CD14-positive monocyte (primary cell): ENCODE measurements around the gene SUSD2. TPM values are rescaled to one million over a fixed set of nuclear protein-coding genes. Genes with fewer than 3 reads are reported as not detected.

Experiments used
- DNase-seq, 3 donors: peaks; one replicate each; pipeline ENCODE4 v3.0.0-alpha.2; 2011 to 2022
- H2AFZ ChIP-seq: 2 replicates; pipeline ENCODE4 v1.6.0; 2012; ENCODE audit warnings: mild to moderate bottlenecking, low read depth, low read length, inconsistent platforms; ENCODE audit not compliant: insufficient read depth, poor library complexity, severe bottlenecking
- H3K27ac ChIP-seq, 2 donors: 1 replicate in 1 of 2; 2 replicates in 1 of 2; pipeline ENCODE4 v1.5.1; 2012 to 2013; ENCODE audit warnings: low read length in 2 of 2, control low read depth in 1 of 2, inconsistent platforms in 1 of 2, low read depth in 1 of 2, mild to moderate bottlenecking in 1 of 2
- H3K27me3 ChIP-seq, 2 donors: one replicate each; pipeline versions ENCODE4 v1.6.0 to v1.6.1; 2011 to 2013; ENCODE audit warnings: low read length in 2 of 2; ENCODE audit not compliant: control insufficient read depth in 2 of 2, insufficient read depth in 2 of 2
- H3K36me3 ChIP-seq, 2 donors: replicated peaks in 1 of 2; 1 replicate in 1 of 2; 2 replicates in 1 of 2; pipeline versions ENCODE4 v1.5.1 to v1.6.1; 2012 to 2013; ENCODE audit warnings: low read length in 2 of 2, control low read depth in 1 of 2, inconsistent platforms in 1 of 2, mild to moderate bottlenecking in 1 of 2; ENCODE audit not compliant: insufficient read depth in 2 of 2, control insufficient read depth in 1 of 2
- H3K4me1 ChIP-seq, 2 donors: 1 replicate in 1 of 2; 2 replicates in 1 of 2; pipeline versions ENCODE4 v1.5.1 to v1.6.1; 2012 to 2013; ENCODE audit warnings: low read length in 2 of 2, control low read depth in 1 of 2, inconsistent platforms in 1 of 2, mild to moderate bottlenecking in 1 of 2, moderate library complexity in 1 of 2; ENCODE audit not compliant: insufficient read depth in 2 of 2, control insufficient read depth in 1 of 2
- H3K4me2 ChIP-seq: replicated peaks from 2 replicates; pipeline ENCODE3; 2012; ENCODE audit warnings: low read length, moderate library complexity, mild to moderate bottlenecking; ENCODE audit not compliant: poor library complexity, severe bottlenecking; ENCODE audit errors: extremely low read depth
- H3K4me3 ChIP-seq, 3 experiments: fragments of 200-600 bp in 1 of 3; sonication (generic) in 1 of 3; replicated peaks in 1 of 3; 1 replicate in 2 of 3; 2 replicates in 1 of 3; pipeline ENCODE4 v1.5.1; 2011 to 2013; ENCODE audit warnings: low read length in 3 of 3, mild to moderate bottlenecking in 3 of 3, control low read depth in 2 of 3, low read depth in 2 of 3, inconsistent platforms in 1 of 3, moderate library complexity in 1 of 3
- H3K79me2 ChIP-seq: 2 replicates; pipeline ENCODE4 v1.6.0; 2012; ENCODE audit warnings: mild to moderate bottlenecking, control low read depth, inconsistent platforms, low read length, moderate library complexity; ENCODE audit not compliant: insufficient read depth
- H3K9ac ChIP-seq: 2 replicates; pipeline ENCODE4 v1.6.0; 2017; ENCODE audit warnings: low read length, mild to moderate bottlenecking; ENCODE audit not compliant: insufficient read depth, poor library complexity, severe bottlenecking
- H3K9me3 ChIP-seq, 2 donors: replicated peaks in 1 of 2; 1 replicate in 1 of 2; 2 replicates in 1 of 2; pipeline versions ENCODE4 v1.5.1 to v1.6.1; 2012 to 2013; ENCODE audit warnings: low read length in 2 of 2, control low read depth in 1 of 2; ENCODE audit not compliant: control insufficient read depth in 1 of 2, insufficient read depth in 1 of 2
- H4K20me1 ChIP-seq: 2 replicates; pipeline ENCODE4 v1.6.0; 2012; ENCODE audit warnings: mild to moderate bottlenecking, low read length, control low read depth, moderate library complexity; ENCODE audit not compliant: insufficient read depth
- H3K27ac Mint-ChIP-seq, 7 donors: one replicate each; pipeline ENCODE4 v1.8.0; 2020; ENCODE audit warnings: mild to moderate bottlenecking in 7 of 7, mixed read lengths in 7 of 7, moderate library complexity in 6 of 7, inconsistent platforms in 2 of 7
- H3K27me3 Mint-ChIP-seq, 3 donors: one replicate each; pipeline ENCODE4 v1.8.0; 2021 to 2022; ENCODE audit warnings: low read depth in 3 of 3, mild to moderate bottlenecking in 3 of 3, mixed read lengths in 3 of 3, moderate library complexity in 3 of 3, inconsistent platforms in 1 of 3
- H3K36me3 Mint-ChIP-seq, 2 donors: one replicate each; pipeline ENCODE4 v1.8.0; 2020; ENCODE audit warnings: mixed read lengths in 2 of 2, inconsistent platforms in 1 of 2, mild to moderate bottlenecking in 1 of 2
- H3K4me1 Mint-ChIP-seq: one replicate; pipeline ENCODE4 v1.8.0; 2020; ENCODE audit warnings: mild to moderate bottlenecking, mixed read lengths
- H3K4me3 Mint-ChIP-seq, 2 donors: one replicate each; pipeline ENCODE4 v1.8.0; 2020; ENCODE audit warnings: mild to moderate bottlenecking in 2 of 2, mixed read lengths in 2 of 2, moderate library complexity in 1 of 2
- H3K9me3 Mint-ChIP-seq, 7 donors: one replicate each; pipeline ENCODE4 v1.8.0; 2020 to 2022; ENCODE audit warnings: mixed read lengths in 7 of 7, mild to moderate bottlenecking in 6 of 7, moderate library complexity in 6 of 7, inconsistent platforms in 2 of 7
- CTCF ChIP-seq: fragments of 200-600 bp; IDR thresholded peaks from one replicate; pipeline ENCODE4 v1.8.0; 2022; ENCODE audit warnings: antibody characterized with exemption, mild to moderate bottlenecking
- WGBS: methylation state at CpG from one replicate; pipeline ENCODE4 v1.1.5; 2013; ENCODE audit warnings: missing lambda C conversion rate; ENCODE audit not compliant: insufficient coverage; 5-methylcytosine and 5-hydroxymethylcytosine counted together
- intact Hi-C, 2 donors: fragments of 100-400 bp; cut with micrococcal nuclease; formaldehyde crosslinking; loops; one replicate each; pipeline versions ENCODE4 v1.15.0 to v1.15.1; 2023
- polyA plus RNA-seq, 3 donors: library from polyadenylated mRNA; depleted of rRNA in 1 of 3; unstranded in 2 of 3; stranded (reverse) in 1 of 3; fragments of 300-500 nt in 2 of 3; fragments of >200 nt in 1 of 3; fragmentation: Illumina TruSeq in 2 of 3; gene quantifications; 1 replicate in 2 of 3; 2 replicates in 1 of 3; pipeline ENCODE4 v1.2.3, GENCODE V29; 2012 to 2021

SUSD2 gene
- polyA plus RNA-seq, 3 donors: 0.56 TPM; not detected in 2

DNA sequence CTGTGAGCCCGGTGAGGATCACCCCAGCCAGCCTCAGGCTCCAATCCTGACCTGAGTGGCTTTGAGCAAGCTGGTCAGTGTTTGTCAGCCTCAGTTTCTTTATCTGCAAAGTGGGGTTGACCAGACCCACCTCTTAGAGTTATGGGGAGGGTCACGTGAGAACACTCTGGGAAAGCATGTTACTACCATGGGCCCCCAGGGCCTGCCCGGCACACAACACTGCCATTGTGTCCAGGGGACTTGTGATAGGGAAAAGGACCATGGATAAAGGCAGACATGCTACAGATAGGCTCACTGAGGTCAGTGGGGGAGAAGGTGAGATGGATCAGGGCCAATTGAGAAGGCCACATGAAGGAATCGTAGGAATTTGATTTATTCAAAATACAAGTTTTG is 32.1 kb upstream of the SUSD2 start:
- Histone ChIP-seq H3K4me2 (no peak overlapping the region), H2AFZ (no peak overlapping the region), H3K27me3 (no peaks in the 10 kb centered on the region), H3K27ac (no peak overlapping the region), H3K9me3 (no peaks in the 10 kb centered on the region), H3K9ac (no peak overlapping the region), H4K20me1 (no peaks in the 10 kb centered on the region), H3K4me1 (peaks cover 59 to 61% of the 10 kb centered on the region in 2 donors), H3K4me3 (no peak overlapping the region), H3K79me2 (no peaks in the 10 kb centered on the region), H3K36me3 (peaks cover 0 to 4% of the 10 kb centered on the region in 2 donors)
- Mint-ChIP-seq H3K27me3 (peaks cover 0 to 3% (median 3%) of the 10 kb centered on the region in 3 donors), H3K4me3 (no peak overlapping the region), H3K27ac (peak overlapping the region in 1 of 7 donors; percentile 53), H3K4me1 (peaks cover 61% of the 10 kb centered on the region), H3K9me3 (no peaks in the 10 kb centered on the region), H3K36me3 (peaks cover 21 to 22% of the 10 kb centered on the region in 2 donors)
- DNase-seq: no peak
- no peak for TF ChIP-seq CTCF
- intact Hi-C loops: no loop called here
- WGBS: 100% methylated on average over 2 of the region's 4 CpGs

DNA sequence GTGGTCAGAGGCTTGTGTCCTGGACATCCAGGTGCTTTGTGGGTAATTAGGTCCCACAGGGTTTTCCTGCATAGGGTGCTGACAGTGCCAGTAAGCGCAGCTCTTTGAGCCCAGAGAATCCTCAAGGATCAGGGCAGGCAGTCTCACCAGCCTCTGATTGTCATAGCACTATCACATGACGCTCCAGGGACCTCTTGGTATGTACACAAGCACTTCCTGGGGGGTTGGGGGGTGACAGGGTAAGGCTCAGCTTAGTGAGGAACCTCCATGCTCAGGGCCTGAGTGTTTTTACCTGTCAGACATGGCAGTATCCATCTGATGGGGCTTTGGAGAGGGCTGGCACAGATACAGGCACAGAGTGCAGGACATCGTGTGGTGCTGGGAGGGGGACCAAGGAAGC is 27.9 kb upstream of the SUSD2 start:
- Mint-ChIP-seq H3K9me3 (peaks cover 0 to 4% (median 0%) of the 10 kb centered on the region in 7 donors), H3K4me1 (peaks cover 50% of the 10 kb centered on the region), H3K27me3 (peaks cover 0 to 3% (median 3%) of the 10 kb centered on the region in 3 donors), H3K27ac (peak overlapping the region in 1 of 7 donors; percentile 18), H3K4me3 (no peak overlapping the region), H3K36me3 (peaks cover 15% of the 10 kb centered on the region in 2 donors)
- no peak overlapping the region for H3K4me3 ChIP-seq
- no peak for DNase-seq
- peaks cover 15% of the 10 kb centered on the region for H4K20me1 ChIP-seq
- H3K27ac ChIP-seq: no peak overlapping the region
- intact Hi-C loops: no loop called here
- peaks cover 8% of the 10 kb centered on the region for H3K79me2 ChIP-seq
- no peaks in the 10 kb centered on the region for H3K27me3 ChIP-seq
- TF ChIP-seq CTCF: no peak
- H3K9me3 ChIP-seq: no peaks in the 10 kb centered on the region
- H3K36me3 ChIP-seq: peaks cover 0 to 4% of the 10 kb centered on the region in 2 donors
- peak overlapping the region; percentile 7 for H3K9ac ChIP-seq
- no peak overlapping the region for H3K4me2 ChIP-seq
- H2AFZ ChIP-seq: no peak overlapping the region
- peaks cover 41 to 43% of the 10 kb centered on the region in 2 donors for H3K4me1 ChIP-seq
- WGBS: 0% methylated on average over 2 of the region's 3 CpGs
